ENCODE measurements around the gene SNX19.

- TF ChIP-seq RAD21 (IDR thresholded peaks at IDR 0.05; ENCODE audit: low read length) (no peak), RFX5 (IDR thresholded peaks at IDR 0.05; ENCODE audit: low read depth, low read length) (no peak), MAZ (IDR thresholded peaks at IDR 0.05; ENCODE audit: borderline replicate concordance, low read depth, low read length) (no peak), POLR2A (IDR thresholded peaks at IDR 0.05; ENCODE audit: low read depth, low read length) (no peak), NFE2L2 (IDR thresholded peaks at IDR 0.05; ENCODE audit: low read depth, low read length) (no peak), CHD1 (IDR thresholded peaks at IDR 0.05; ENCODE audit: low read depth, low read length) (no peak), ELK1 (IDR thresholded peaks at IDR 0.05; ENCODE audit: borderline replicate concordance, low read depth, low read length) (no peak), CEBPB (IDR thresholded peaks at IDR 0.05; ENCODE audit: low read depth, low read length) (no peak)
- TF ChIP-seq, protein P1, sequence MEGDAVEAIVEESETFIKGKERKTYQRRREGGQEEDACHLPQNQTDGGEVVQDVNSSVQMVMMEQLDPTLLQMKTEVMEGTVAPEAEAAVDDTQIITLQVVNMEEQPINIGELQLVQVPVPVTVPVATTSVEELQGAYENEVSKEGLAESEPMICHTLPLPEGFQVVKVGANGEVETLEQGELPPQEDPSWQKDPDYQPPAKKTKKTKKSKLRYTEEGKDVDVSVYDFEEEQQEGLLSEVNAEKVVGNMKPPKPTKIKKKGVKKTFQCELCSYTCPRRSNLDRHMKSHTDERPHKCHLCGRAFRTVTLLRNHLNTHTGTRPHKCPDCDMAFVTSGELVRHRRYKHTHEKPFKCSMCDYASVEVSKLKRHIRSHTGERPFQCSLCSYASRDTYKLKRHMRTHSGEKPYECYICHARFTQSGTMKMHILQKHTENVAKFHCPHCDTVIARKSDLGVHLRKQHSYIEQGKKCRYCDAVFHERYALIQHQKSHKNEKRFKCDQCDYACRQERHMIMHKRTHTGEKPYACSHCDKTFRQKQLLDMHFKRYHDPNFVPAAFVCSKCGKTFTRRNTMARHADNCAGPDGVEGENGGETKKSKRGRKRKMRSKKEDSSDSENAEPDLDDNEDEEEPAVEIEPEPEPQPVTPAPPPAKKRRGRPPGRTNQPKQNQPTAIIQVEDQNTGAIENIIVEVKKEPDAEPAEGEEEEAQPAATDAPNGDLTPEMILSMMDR (conservative IDR thresholded peaks at IDR 0.05; ENCODE audit: low read depth, low read length): no peak
Observed at GRCh38 chr11:130892861-130893260, 23.4 kb downstream of the SNX19 start.
